ENCODE results near the gene COPZ1. TPM values are rescaled to one million over a fixed set of nuclear protein-coding genes. Genes with fewer than 3 reads are reported as not detected.

Gene COPZ1
- total and polyA plus RNA-seq, 9 of the 15 experiments (the other 6 are each of a cell fraction or from before 2014, with no cell fraction given): 137 to 487 (median 233) TPM

DNA sequence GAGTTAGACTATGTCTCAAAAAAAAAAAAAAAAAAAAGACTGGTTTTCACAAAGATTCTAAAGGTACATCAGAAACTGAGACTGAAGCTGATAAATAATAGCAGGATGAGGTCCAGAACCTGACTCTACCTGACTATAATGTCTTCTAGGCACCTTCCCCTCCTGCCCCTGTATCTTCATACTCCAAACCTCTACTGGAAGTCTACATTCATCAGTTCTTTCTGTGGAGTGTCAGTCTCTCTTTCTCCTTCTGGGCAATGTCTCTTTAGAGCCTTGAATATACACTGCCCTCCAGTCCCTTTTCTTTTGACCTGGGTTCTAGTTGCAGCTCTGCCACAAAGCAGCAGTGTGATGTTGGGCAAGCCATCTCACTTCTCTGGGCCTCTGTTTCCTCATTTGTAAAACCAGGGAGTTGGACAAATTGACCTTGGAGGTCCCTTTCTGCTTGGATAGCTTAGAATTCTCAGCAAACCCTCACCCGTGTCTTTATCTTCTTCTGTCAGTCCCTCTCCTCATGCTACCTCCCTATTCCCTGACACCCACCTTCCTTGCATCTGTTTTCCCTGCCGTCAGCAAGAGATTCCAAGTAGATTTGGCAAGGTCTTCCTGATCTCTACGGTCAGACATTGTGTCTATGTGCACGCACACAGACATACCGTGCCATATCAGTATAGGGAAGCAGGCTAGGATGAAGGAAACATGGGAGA, 28.4 kb upstream of the COPZ1 start (continued):
- peak; percentile 84 to 91 for TF ChIP-seq MLLT1 (IDR thresholded peaks at IDR 0.05)
- no peak for TF ChIP-seq HDAC8 (tag; IDR thresholded peaks at IDR 0.05)
- TF ChIP-seq PTBP1 (IDR thresholded peaks at IDR 0.05; ENCODE audit: low read depth, low read length): no peak
- no peak for TF ChIP-seq MYNN (IDR thresholded peaks at IDR 0.05)
- no peak for TF ChIP-seq MYNN (CRISPR knock-in tag; IDR thresholded peaks at IDR 0.05)
- TF ChIP-seq MAZ (CRISPR knock-in tag; conservative IDR thresholded peaks at IDR 0.05 in 1 of 2, IDR thresholded peaks at IDR 0.05 in 1 of 2): peak in 1 of 2 experiments; percentile 22; a peak in 1 of 4 replicates
- TF ChIP-seq RB1 (IDR thresholded peaks at IDR 0.05; ENCODE audit: low read depth): no peak
- peak; percentile 65 for TF ChIP-seq NFIC (IDR thresholded peaks at IDR 0.05)
- no peak for TF ChIP-seq RBM15 (IDR thresholded peaks at IDR 0.05; ENCODE audit: insufficient read depth, low read length)
- TF ChIP-seq MTA1 (IDR thresholded peaks at IDR 0.05; ENCODE audit: borderline replicate concordance): peak; percentile 49; the same call in 1 of the 2 replicates
- TF ChIP-seq TEAD4 (IDR thresholded peaks at IDR 0.05; ENCODE audit: low read length): peak; percentile 72
- TF ChIP-seq TEAD4 (CRISPR knock-in tag; IDR thresholded peaks at IDR 0.05; ENCODE audit: borderline replicate concordance): no peak
- no peak for TF ChIP-seq NR2C1 (IDR thresholded peaks at IDR 0.05)
- 0 out of 2 replicates have a peak, but pooled peaks have one; percentile 4 for TF ChIP-seq NR2C1 (tag; IDR thresholded peaks at IDR 0.05)
- peak in 1 of 2 experiments; percentile 30; a peak in 1 of 4 replicates for TF ChIP-seq TRIM24 (IDR thresholded peaks at IDR 0.05)
- peak; percentile 73 for TF ChIP-seq TCF3 (CRISPR knock-in tag; IDR thresholded peaks at IDR 0.05)
- TF ChIP-seq FOXP1 (CRISPR knock-in tag; IDR thresholded peaks at IDR 0.05): no peak
- TF ChIP-seq DPF2 (IDR thresholded peaks at IDR 0.05): peak; percentile 57; the same call in 1 of the 2 replicates
- TF ChIP-seq SMAD2 (IDR thresholded peaks at IDR 0.05; ENCODE audit: low read depth, low read length): no peak
- TF ChIP-seq SIX5 (IDR thresholded peaks at IDR 0.05; ENCODE audit: borderline replicate concordance in 1 of 2, insufficient read depth in 1 of 2, low read depth in 1 of 2, low read length in 2 of 2): no peak
- TF ChIP-seq HSF4 (CRISPR knock-in tag; IDR thresholded peaks at IDR 0.05; ENCODE audit: borderline replicate concordance): no peak; the same call in 1 of the 2 replicates
- no peak for TF ChIP-seq ZBTB7A (IDR thresholded peaks at IDR 0.05; ENCODE audit: borderline replicate concordance, control insufficient read depth, low read depth, low read length)
- no peak for TF ChIP-seq ZNF511 (CRISPR knock-in tag; IDR thresholded peaks at IDR 0.05)
- TF ChIP-seq CBX3 (IDR thresholded peaks at IDR 0.05; ENCODE audit: borderline replicate concordance in 1 of 2, low read length in 2 of 2): 0 out of 3 replicates have a peak, but pooled peaks of 1 of the 2 experiments have one; percentile 36
- TF ChIP-seq KLF16 (IDR thresholded peaks at IDR 0.05): 0 out of 2 replicates have a peak, but pooled peaks have one; percentile 43
